Tibial nerve (tissue), 3 donors: Measurements from ENCODE around the gene EPGN.

Experiments
- POLR2A ChIP-seq, 2 donors: fragments of 450-650 bp; IDR thresholded peaks; one replicate each; pipeline ENCODE4 v1.6.1; 2017; ENCODE audit warnings: antibody characterized with exemption in 2 of 2, mild to moderate bottlenecking in 2 of 2, moderate library complexity in 2 of 2
- TF ChIP-seq, protein P1 (sequence below), 5 experiments: fragments of 200-600 bp in 3 of 5; fragments of 450-650 bp in 2 of 5; sonication (generic) in 3 of 5; IDR thresholded peaks; one replicate each; pipeline ENCODE4 v1.5.1; 2016 to 2019; ENCODE audit warnings: antibody characterized with exemption in 5 of 5, mild to moderate bottlenecking in 3 of 5, moderate library complexity in 2 of 5

DNA sequence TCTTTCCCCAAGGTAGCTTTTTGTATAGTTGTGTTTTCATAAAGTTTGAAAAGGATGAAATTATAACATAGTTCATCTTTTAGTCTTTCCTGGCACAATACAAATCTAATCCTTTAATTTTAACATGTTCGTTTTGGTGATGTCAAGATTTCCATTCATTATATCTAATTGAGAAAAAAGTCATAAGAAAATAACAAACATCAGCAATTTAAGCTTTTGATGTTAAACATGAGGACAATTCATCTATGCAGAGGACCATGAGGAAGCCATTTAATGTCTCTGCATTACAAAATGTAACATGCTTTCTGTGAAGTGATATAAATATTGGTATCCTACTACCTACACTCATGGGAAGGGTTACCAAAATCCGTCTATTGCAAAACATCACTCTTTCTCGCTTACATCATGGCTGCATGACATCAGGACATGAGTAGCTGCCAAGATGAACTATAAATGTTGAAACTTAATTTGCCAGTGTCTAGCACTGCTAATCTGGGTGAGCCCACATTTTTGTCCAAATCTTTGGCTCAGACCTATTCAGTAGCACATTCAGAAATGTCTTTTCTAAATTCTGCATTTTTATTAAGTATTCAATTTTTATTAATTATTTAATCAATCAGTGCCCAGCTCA is 9.5 kb downstream of the EPGN start:
- TF ChIP-seq, protein P1, sequence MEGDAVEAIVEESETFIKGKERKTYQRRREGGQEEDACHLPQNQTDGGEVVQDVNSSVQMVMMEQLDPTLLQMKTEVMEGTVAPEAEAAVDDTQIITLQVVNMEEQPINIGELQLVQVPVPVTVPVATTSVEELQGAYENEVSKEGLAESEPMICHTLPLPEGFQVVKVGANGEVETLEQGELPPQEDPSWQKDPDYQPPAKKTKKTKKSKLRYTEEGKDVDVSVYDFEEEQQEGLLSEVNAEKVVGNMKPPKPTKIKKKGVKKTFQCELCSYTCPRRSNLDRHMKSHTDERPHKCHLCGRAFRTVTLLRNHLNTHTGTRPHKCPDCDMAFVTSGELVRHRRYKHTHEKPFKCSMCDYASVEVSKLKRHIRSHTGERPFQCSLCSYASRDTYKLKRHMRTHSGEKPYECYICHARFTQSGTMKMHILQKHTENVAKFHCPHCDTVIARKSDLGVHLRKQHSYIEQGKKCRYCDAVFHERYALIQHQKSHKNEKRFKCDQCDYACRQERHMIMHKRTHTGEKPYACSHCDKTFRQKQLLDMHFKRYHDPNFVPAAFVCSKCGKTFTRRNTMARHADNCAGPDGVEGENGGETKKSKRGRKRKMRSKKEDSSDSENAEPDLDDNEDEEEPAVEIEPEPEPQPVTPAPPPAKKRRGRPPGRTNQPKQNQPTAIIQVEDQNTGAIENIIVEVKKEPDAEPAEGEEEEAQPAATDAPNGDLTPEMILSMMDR (IDR thresholded peaks at IDR 0.05), result no peak
- TF ChIP-seq POLR2A (IDR thresholded peaks at IDR 0.05), result no peak
